Forelimb muscle (tissue), 1 donor: ENCODE results near the gene PPP1R14B. TPM values are rescaled to one million over a fixed set of nuclear protein-coding genes. Genes with fewer than 3 reads are reported as not detected.
"Not testable (repeated sequence)": the region's sequence is repeated elsewhere in the genome, so short reads cannot be mapped to it uniquely, and the experiment has no call there.

Source experiments
- DNase-seq: peaks from one replicate; pipeline ENCODE4 v3.0.0-alpha.2; 2013; ENCODE audit warnings: low read depth
- polyA plus RNA-seq: library from polyadenylated mRNA; unstranded; fragments of 120-200 nt; gene quantifications from one replicate; pipeline ENCODE4 v1.2.1, GENCODE V29; 2013; ENCODE audit not compliant: insufficient read length

PPP1R14B gene
- polyA plus RNA-seq, 1 donor: 192 TPM

DNA sequence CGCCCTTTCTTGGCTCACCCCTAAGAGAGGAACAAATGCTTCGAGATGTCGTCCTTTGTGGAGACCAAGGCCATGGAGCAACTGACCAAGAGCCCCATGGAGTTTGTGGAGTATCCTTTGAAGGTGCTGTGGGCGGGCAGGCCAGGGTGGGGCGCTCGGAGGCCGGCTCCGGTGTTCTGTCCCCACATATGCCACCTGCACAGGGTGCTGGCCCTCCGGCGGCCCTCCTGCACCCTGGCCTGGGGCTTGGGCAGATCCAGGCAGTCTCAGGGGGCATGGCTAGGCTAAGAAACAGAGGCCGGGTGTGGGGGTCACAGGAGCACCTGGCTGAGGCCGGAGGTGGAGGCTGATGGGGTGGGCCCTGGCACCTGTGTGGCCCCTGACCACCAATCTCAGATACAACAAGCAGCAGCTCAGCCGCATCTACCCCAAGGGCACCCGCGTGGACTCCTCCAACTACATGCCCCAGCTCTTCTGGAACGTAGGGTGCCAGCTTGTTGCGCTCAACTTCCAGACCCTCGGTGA lies 14.9 kb upstream of the PPP1R14B start:
- DNase-seq: no peak

DNA sequence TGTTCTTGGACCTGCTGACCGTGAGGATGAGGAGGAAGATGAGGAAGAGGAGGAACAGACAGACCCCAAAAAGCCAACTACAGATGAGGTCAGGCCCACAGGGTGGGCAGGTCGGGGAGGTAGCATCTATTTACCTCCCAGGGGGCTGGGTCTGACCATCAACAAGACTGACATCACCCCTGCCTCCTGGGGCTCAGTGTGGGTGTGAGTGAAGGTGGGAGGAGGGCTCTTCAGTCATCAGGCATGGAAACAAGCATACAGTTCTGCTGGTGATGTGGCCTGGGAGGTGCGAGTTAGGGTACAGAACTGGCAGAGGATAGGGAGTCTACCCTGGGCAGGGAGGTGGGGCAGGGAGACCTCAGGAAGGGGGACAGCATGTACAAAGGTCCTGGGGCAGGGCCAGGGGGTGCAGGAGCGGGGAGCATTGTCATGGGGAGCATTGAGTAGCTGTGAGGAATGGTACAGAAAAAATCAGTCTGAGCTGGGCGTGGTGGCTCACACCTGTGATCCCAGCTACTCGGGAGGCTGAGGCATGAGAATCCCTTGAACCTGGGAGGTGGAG lies 13.5 kb upstream of the PPP1R14B start:
- DNase-seq: no peak

DNA sequence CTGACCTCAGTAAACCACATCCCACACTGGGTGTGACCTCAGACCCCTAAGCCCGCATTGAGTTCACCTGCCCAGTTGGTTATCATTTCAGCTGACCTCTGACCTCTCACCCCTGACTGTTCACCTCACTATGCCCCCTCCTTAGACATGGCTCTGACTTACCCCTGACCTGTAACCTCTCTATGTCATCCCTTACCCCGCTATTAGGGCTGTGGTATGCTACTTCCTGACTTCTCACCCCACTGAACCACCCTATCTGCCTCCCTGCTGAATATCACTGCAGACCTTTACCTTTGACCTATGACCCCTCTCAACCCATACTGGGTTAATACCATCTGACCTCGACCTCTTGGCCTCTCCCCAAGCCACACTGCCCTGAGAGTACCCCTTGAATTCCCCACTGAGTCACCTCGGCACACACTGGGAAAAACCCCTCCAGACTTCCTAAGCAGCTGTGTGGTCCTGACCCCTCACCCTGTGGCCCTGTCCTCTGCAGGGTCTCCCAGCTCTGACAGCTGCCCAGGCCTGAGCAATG lies 12.9 kb upstream of the PPP1R14B start:
- DNase-seq: no peak

DNA sequence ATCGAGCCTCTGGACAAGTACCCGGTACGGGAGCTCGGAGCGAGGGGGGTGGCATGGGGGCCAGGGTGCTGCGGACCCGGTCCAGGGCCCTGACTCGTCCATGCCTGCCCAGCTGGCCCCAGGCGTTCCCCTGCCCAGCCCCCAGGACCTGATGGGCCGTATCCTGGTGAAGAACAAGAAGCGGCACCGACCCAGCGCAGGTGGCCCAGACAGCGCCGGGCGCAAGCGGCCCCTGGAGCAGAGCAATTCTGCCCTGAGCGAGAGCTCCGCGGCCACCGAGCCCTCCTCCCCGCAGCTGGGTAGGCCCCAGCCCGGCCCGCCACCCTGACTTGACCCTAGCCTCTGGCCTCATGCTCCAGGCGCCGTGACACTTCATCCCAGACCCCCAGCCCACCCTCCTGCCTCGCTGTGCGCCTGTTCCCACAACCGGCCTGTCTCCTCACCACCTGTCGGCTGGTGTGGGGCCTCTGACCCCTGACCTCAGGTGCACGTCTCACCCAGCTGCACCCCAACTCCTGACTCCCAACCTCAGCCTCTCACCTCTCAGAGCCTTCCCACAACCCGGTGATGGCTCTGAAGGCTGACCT lies 12.3 kb upstream of the PPP1R14B start:
- DNase-seq: no peak

DNA sequence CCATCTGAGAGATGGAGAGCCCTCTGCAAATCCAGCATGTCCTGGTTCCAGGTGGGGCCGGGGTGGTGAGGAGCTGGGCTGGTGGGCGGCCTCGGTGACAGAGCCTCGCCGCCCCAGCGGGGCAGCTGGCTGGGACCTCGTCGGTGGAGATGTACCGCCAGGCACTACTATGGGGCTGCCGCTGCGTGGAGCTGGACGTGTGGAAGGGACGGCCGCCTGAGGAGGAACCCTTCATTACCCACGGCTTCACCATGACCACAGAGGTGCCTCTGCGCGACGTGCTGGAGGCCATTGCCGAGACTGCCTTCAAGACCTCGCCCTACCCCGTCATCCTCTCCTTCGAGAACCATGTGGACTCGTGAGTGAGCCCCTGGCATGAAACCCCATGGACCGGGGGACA lies 11.6 kb upstream of the PPP1R14B start:
- DNase-seq: no peak

DNA sequence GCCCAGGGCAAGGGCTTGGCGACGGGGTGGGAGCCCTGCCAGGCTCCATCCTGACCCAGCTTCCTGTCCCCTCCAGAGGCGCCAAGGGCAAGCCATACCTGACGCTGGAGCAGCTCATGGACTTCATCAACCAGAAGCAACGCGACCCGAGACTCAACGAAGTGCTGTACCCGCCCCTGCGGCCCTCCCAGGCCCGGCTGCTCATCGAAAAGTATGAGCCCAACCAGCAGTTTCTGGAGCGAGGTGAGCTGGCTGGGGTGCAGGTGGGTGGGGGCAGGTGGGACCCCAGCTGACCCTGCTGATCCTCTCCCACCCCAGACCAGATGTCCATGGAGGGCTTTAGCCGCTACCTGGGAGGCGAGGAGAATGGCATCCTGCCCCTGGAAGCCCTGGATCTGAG lies 9.6 kb upstream of the PPP1R14B start:
- no peak for DNase-seq

DNA sequence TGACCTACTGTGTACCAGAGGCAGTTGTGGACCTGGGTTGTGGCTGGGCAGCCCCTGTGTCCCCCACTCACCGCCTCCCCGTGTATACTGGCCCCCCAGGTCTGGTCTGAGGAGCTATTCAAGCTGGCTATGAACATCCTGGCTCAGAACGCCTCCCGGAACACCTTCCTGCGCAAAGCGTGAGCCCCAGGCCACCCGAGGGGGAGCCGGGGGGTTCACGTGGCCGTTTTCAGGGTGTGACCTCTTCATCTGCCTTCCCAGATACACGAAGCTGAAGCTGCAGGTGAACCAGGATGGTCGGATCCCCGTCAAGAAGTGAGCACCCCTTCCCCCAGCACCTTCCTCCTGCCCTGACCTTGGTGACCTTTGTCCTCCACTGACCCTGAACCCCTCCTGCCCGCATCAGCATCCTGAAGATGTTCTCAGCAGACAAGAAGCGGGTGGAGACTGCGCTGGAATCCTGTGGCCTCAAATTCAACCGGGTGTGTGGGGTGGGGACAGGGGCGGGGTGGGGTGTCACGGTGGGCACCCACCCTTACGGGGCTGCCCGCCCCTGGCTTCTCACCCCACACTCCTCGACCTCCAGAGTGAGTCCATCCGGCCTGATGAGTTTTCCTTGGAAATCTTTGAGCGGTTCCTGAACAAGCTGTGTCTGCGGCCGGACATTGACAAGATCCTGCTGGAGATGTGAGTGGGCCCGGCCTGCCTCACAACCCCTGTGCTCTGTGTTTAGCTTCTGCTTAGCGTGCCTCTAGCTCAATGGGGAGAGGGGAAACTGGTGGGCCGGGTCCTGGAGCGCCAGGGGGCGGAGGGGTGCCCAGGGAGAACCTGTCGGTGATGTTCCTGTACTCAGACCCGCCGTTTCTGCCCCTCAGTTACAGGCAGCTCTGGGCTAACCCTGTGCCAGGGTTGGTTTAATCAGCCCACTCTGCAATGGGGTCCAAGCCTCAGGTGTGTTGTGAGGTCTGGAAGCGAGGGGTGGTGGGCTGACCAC lies 8.7 kb upstream of the PPP1R14B start:
- DNase-seq: no peak

DNA sequence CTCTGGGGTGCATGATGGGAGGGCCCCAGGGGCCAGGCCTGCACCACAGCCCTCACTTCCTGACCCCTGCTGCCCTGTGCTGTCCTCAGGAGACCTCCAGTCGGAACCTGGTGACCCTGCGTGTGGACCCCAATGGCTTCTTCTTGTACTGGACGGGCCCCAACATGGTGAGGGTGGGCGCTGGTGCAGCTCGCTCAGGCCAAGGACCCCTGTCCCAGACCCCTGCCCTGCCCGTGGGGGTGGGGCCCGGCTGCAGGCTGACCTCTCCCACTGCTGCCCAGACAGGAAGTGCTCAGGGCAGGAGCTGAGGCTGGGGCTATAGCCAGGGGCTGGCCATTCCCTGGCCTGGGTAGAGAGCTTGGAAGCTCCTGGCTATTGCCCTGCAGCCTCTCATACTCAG lies 7.6 kb upstream of the PPP1R14B start:
- no peak for DNase-seq

DNA sequence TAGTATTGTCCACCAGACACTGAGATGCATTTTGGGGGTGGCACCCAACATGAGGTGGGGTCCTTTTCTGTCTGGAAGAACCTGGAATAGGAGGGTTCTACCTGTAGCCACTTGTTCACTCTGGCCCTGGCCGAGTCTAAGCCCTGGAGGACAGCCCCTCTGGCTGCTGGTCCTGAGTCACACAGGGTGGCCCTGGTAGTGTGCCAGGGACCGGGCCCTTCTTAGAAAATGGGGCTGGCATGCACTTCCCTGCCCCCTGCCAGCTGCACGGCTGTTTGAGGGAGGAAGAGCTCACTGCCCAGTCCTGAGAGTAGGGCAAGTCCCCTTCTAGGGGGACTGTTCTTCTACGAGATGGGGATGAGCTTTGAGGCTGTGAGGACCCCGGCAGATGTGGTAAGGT lies 6.7 kb upstream of the PPP1R14B start:
- no peak for DNase-seq

DNA sequence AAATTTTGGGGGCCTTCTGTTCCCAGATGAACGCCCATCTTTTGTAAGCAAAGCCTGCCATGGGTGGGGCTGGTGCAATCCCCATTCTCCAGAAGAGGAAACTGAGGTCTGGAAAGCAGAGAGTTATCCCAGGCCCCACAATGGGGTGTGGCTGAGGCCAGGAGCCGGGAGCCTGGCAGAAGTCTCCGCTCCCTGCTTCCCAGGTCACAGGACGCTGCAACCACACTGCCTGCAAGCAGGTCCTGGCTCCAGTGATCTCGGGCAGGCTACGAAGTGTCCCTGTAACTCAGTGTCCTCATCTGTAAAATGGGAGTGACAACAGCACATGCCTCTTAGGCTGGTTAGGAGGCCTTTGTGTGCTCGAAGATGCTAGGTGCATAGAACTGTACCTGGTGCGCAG lies 6.3 kb upstream of the PPP1R14B start:
- DNase-seq: no peak

DNA sequence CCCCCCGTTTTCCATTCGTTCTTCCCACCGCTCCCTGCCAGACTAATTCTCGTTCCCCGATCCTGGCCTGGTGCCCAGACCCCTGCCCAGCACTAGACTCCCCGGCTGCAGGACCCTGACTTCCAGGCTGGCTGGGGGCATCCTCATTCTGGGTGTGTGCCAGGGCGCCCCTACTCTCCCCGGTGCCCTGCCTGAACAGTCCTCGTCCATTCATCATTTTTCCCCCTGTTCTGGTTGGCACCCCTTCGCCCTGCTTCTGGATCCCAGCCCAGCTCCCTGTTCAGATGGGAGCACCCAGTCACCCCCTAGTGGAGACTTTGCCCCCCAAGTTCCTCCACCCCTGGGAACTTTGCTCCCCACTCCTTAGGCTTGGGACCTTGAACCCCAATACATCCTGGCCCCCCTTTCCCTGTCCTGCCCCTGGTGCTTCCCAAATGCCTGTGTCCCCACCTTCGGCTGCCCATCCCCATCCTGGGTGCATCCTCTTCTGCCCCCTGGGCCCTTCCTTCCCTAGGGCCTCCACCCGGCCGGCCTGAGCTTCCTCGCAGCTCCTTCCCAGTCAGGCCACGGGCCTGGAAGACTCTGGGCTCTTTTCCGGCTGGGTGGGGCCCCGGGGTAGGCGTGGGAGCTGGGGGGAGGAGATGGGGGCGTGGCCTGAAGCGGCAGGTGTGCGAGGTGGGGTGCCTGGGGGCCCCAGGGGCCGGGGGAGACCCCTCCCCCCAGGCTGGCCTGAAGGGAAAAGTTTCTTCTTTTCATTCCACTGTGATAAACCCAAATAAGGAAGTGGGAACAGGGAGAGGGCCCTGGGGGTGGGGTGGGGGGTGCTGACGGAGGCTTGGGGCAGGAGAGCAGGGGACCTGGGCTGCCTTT lies 5.5 kb upstream of the PPP1R14B start:
- DNase-seq: no peak

DNA sequence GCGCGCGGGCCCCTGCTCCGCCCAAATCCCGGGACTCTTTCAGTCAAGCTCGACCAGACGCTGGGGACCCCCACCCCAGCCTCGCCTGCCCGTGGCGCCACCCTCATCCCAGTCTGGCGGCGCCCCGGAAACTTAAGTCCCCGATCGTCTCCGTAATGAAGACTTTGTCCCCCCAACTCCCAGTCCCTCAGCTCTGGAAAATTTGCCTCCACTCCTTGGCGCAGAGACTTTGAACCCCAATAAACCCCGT lies 4.9 kb upstream of the PPP1R14B start:
- DNase-seq: no peak

DNA sequence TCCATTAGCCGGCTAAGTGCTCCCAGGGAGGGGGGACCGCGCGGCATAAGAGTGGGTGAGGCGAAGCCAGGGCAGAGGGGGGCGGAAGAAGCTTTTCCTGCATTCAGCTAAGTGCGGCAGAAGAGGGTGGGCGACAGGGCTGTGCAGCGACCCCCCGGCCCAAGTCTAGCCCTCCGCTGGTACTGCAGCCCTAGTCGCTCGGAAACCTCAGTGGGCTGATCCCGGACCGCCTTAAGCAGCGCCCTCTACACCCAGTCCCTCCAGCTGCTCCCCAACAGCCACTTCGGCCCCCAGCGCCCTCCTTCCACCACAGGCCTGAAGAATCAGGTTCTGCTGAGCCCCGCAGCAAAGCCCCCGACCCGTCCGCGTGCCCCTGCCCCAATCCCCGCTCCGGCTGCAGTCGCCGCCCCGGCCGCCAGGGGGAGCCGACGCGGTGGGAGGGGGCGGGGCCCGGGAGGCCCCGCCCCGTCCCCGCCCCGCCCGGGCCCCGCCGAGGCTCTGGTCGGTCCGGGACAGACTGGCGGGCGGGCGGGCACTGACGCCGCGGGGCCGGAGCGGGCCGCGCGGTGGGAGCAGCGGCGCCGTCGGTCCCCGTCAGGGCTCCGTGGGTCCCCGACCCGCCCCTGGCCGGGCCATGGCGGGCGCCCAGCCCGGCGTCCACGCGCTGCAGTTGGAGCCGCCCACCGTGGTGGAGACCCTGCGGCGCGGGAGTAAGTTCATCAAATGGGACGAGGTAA lies 4.4 kb upstream of the PPP1R14B start, which contains the start of gene PLCB3:
PLCB3 (plus strand) TSS at position 515 of the 737 bp plus-strand sequence; CDS start at position 635, 120 bp downstream.
- DNase-seq: no peak

DNA sequence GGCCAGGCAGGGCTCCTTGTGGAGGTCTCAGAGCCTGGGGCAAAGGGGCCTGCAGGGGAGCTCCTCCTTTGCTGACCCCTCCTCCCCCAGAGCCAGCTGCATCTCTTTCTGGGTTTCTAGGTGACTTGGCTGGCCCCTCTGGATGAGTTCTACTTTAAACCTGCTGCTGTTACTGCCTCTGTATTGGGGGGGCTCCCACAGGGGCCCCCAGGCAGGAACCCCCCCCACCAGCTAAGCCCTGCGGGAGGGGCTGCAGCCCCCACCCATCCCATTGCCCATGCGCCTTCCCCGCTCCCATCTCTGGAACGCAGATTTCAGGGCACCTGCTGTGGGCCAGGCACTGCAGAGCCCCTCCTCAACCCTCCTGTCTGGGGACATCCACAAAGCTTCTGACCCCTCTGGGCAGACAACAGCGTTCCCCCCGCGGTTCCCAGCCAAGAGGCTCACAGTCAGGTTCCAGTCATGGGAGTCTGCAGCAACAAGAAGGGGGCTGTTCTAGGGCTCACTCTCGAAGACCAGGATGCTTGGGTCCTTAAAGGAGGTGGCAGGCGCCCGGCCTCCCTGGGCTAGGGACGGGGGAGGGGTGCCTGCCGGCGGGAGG lies 3.8 kb upstream of the PPP1R14B start:
- DNase-seq: no peak

DNA sequence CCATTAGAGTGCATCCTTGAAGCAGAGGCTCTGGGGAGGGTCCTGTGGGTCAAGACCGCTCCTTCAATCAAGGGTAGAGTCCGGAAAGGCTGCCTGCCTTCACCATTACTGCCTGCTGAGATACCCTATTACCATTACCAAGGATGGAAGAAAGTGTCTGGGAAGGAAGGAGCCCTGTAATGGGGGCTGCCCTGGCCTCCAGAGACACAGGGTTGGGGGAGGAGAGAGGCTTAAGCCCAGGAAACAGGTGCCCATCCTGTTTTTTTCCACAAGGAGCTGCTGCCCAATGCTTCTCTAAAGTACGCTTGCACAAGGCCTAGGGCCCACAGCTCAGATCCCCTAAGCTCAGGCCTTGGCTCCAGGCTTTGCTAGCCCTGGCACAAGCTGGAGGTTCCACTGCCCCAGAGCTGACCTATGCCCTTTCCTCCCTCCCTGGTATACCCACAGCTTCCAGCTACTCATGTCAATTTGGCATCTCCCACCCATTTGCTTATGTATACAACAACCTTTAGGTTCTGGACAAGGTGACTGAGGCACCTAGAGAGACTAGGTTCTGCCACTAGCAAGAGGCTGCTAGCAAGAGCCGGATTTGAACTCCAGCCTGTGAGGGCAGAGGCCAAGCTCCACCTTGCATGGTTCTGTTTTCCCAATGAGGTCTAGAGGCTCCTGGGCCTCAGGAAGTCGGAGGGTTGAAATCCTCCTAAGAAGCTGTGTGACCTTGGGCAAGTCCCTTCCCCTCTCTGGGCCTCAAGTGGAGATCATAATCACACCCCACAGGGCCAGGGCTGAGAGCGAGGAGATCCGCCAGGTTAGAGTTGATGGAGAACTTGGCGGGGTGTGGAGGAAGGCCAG lies 3.0 kb upstream of the PPP1R14B start:
- DNase-seq: no peak

DNA sequence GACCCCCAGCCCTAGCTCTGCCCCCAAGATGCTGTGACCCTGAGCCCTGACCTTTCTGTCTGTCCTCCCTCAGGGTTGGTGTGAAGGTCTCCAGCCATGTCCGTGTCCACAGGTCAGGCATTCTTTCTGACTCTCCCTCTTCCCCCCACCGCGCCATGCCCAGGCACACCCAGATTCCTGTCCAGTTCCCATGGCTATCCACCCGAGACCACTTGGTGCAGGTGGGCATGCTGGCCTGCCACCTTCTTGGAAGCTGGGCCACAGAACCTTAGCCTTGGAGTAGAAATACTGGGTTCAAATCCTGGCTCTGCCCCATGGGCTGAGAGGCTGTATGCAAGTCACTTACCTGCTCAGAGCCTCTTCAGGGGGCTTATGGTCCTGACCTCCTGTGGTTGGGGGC lies 2.3 kb upstream of the PPP1R14B start:
- no peak for DNase-seq

DNA sequence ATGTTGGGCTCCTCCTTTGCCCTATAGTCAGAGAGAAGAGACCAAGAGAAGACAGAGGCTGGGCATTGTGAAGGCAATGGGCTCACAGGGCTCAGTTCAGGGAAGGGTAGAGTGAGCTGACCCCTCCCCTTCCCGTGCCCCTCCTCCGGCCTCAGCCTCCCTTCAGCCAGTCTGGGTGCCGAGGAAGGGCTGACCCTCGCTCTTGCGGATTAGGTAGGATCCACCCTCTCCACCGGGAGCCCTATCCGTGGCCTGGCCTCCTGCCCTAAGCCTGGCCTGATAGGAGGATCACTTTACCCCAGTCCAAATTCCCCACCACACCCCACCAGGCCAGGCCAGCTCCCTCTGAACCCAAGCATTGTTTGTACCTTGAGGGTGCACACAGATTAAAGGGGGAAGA lies 1.8 kb upstream of the PPP1R14B start:
- DNase-seq: no peak

DNA sequence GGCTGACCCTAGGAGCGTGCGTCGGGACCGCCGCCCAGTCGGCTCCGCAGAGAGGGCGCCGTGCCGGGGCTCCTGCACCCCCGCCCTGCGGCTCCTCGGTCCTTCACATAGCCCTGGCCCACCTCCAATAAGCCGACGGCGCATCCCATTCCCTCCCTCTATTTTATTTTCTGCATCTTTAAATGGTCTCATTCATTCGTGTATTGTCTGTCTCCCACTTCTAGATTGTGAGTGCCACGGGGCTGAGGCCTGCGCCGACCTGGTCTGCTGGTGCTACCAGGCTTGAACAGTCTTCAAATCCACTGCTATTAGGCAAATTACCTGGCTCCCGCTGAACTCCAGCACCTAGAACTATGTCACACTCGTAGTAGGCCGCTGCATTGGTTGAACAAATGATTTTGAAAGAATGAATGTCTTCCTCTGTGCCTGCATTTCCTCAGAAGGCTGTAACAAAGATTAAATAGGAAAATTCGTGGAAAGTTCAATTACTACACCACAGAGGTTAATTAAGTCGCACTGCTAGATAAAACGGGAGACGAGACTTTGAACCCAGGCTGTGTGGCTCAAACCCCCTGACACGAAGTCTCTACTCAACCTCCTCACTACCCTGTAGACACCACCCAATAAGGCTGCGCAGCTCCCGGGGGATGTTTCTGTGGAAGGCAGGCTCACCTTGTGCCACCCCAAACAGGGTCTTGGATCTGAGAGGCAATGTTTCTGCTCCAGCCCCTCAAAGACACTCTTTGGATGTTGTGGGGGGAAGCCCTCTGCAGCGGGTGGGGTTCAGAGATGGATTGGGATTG lies 1.2 kb upstream of the PPP1R14B start:
- no peak for DNase-seq

DNA sequence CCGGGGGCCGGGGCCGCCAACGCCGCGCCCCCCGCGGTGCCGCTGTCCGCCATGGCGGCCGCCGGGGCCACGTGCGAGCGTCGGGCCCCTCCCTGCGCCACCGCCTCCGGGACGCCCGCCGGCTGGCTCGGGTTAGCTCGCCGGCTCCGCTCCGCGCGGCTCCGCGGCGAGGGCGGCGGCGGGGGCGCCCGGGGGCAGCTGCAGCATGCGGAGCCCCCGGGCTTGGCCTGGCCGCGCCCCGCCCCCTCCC lies 197 bp downstream of the PPP1R14B start:
- DNase-seq: not testable (repeated sequence)
